Naive thymus-derived CD4-positive, alpha-beta T cell (primary cell): ENCODE measurements around the gene RPL39L. TPM values are rescaled to one million over a fixed set of nuclear protein-coding genes. Genes with fewer than 3 reads are reported as not detected.

ENCODE experiments used
- ATAC-seq: fragments of 150-1000 bp; cut with Tn5 transposase; 2 replicates; pipeline ENCODE4 v1.10.0; 2021; ENCODE audit warnings: mild to moderate bottlenecking, moderate library complexity
- CTCF ChIA-PET: fragments of 350-600 bp; sonication (Branson Sonifier 250); formaldehyde crosslinking; loops from one replicate; lab custom pipeline; 2021; ENCODE audit warnings: antibody characterized with exemption; lab: Charles Lee
- POLR2A ChIA-PET: fragments of 350-600 bp; sonication (Branson Sonifier 250); formaldehyde crosslinking; loops from one replicate; lab custom pipeline; 2021; ENCODE audit warnings: antibody characterized with exemption, inconsistent platforms; lab: Charles Lee
- DNase-seq, 9 donors: peaks; one replicate each; pipeline versions ENCODE4 v3.0.0 to v3.0.0-alpha.2; 2020 to 2022; ENCODE audit warnings: mixed read lengths in 1 of 9
- H3K27ac ChIP-seq: one replicate; pipeline ENCODE4 v1.7.0; 2013; ENCODE audit warnings: mild to moderate bottlenecking, low read depth, low read length, moderate library complexity
- H3K27me3 ChIP-seq, 2 donors: one replicate each; pipeline ENCODE4 v1.7.0; 2013; ENCODE audit warnings: low read length in 2 of 2, mild to moderate bottlenecking in 2 of 2, moderate library complexity in 2 of 2; ENCODE audit not compliant: control insufficient read depth in 2 of 2, insufficient read depth in 2 of 2
- H3K36me3 ChIP-seq, 3 experiments: 1 replicate in 2 of 3; 2 replicates in 1 of 3; pipeline ENCODE4 v1.7.0; 2013; ENCODE audit warnings: low read length in 3 of 3, mild to moderate bottlenecking in 3 of 3, moderate library complexity in 1 of 3; ENCODE audit not compliant: insufficient read depth in 3 of 3, control insufficient read depth in 2 of 3
- H3K4me1 ChIP-seq, 2 donors: one replicate each; pipeline ENCODE4 v1.7.0; 2013; ENCODE audit warnings: low read length in 2 of 2, mild to moderate bottlenecking in 2 of 2, moderate library complexity in 1 of 2; ENCODE audit not compliant: control insufficient read depth in 2 of 2, insufficient read depth in 2 of 2
- H3K4me3 ChIP-seq: 2 replicates; pipeline ENCODE4 v1.7.0; 2013; ENCODE audit warnings: mild to moderate bottlenecking, low read length
- H3K9me3 ChIP-seq, 3 experiments: 1 replicate in 2 of 3; 2 replicates in 1 of 3; pipeline ENCODE4 v1.7.0; 2013; ENCODE audit warnings: low read length in 3 of 3; ENCODE audit not compliant: control insufficient read depth in 2 of 3
- H3K27ac Mint-ChIP-seq, 9 donors: one replicate each; pipeline ENCODE4 v1.8.0; 2020 to 2022; ENCODE audit warnings: mixed read lengths in 9 of 9, mild to moderate bottlenecking in 8 of 9, moderate library complexity in 5 of 9, inconsistent platforms in 2 of 9
- H3K27me3 Mint-ChIP-seq, 5 donors: one replicate each; pipeline ENCODE4 v1.8.0; 2021 to 2022; ENCODE audit warnings: mixed read lengths in 5 of 5, mild to moderate bottlenecking in 1 of 5
- H3K36me3 Mint-ChIP-seq, 5 donors: one replicate each; pipeline ENCODE4 v1.8.0; 2020 to 2022; ENCODE audit warnings: mixed read lengths in 5 of 5, mild to moderate bottlenecking in 3 of 5, inconsistent platforms in 1 of 5
- H3K4me1 Mint-ChIP-seq, 7 donors: one replicate each; pipeline ENCODE4 v1.8.0; 2020 to 2022; ENCODE audit warnings: mixed read lengths in 7 of 7, mild to moderate bottlenecking in 3 of 7, inconsistent platforms in 1 of 7
- H3K4me3 Mint-ChIP-seq, 10 donors: one replicate each; pipeline ENCODE4 v1.8.0; 2020 to 2022; ENCODE audit warnings: mild to moderate bottlenecking in 10 of 10, mixed read lengths in 10 of 10, moderate library complexity in 6 of 10, inconsistent platforms in 2 of 10
- H3K9me3 Mint-ChIP-seq, 11 donors: one replicate each; pipeline ENCODE4 v1.8.0; 2020 to 2022; ENCODE audit warnings: mixed read lengths in 11 of 11, mild to moderate bottlenecking in 4 of 11, inconsistent platforms in 1 of 11, moderate library complexity in 1 of 11
- intact Hi-C, 2 donors: fragments of 100-400 bp; cut with micrococcal nuclease; formaldehyde crosslinking; loops; one replicate each; pipeline ENCODE4 v1.15.1; 2023
- polyA plus RNA-seq, 2 donors: library from polyadenylated mRNA; unstranded; fragments of 300-500 nt; fragmentation: Illumina TruSeq; gene quantifications; one replicate each; pipeline ENCODE4 v1.2.3, GENCODE V29; 2021
- total RNA-seq, 6 experiments: library from RNA in 5 of 6; stranded (reverse) in 5 of 6; gene quantifications; 1 replicate in 5 of 6; 2 replicates in 1 of 6; pipeline ENCODE4 v1.2.3 and lab custom pipeline; 2021 to 2026

The RPL39L gene
- total and polyA plus RNA-seq, 7 experiments from 2014 or later: 0.81 to 14.0 (median 3.5) TPM; not detected in 1

- intact Hi-C loops: no loop called here
- no peaks in the 10 kb centered on the region for H3K27me3 Mint-ChIP-seq
These were observed 61.8 kb downstream of the RPL39L start for GRCh38 chr3:187077537-187077936.

DNA sequence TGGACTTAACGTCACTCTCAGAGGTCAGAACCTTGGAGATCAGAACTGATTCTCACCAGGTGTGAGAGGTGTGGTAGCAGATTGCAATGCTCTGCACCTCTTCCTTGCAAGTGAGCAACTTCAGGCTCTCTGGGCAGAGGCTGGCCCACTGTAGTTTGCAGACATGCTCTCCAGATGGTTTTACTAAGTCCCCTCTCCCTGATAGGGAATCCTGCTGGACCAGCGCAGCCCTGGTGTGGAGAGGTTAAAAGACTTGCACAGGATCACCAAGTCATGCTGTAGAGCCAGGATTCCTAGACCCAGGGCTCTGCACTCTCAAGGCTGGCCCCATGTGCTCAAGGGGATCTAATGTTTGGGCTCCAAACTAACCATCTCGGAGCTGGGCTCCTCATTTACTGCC is 62.2 kb downstream of the RPL39L start:
- Mint-ChIP-seq H3K4me1 (peaks cover 0 to 15% (median 9%) of the 10 kb centered on the region in 7 donors), H3K27me3 (no peaks in the 10 kb centered on the region), H3K4me3 (no peak overlapping the region), H3K36me3 (peaks cover 22 to 66% (median 24%) of the 10 kb centered on the region in 5 donors), H3K9me3 (peaks cover 0 to 1% (median 0%) of the 10 kb centered on the region in 11 donors), H3K27ac (peak overlapping the region in 7 of 9 donors; percentile 12 to 79 (median 59))
- H3K27ac ChIP-seq: no peak overlapping the region
- H3K4me3 ChIP-seq: no peak overlapping the region
- ChIA-PET CTCF (interaction anchor here (0.6 to 0.7 kb wide), 2 partner anchors 83 to 227 kb away, joined by 3 read pairs; no protein-coding TSS in a partner anchor), POLR2A (no interaction called here)
- H3K36me3 ChIP-seq: peaks cover 36 to 70% (median 37%) of the 10 kb centered on the region in 3 experiments
- intact Hi-C loops: no loop called here
- DNase-seq: no peak
- H3K27me3 ChIP-seq: no peaks in the 10 kb centered on the region
- no peaks in the 10 kb centered on the region for H3K4me1 ChIP-seq
- no peak for ATAC-seq
- H3K9me3 ChIP-seq: no peaks in the 10 kb centered on the region

More at GRCh38 chr3:187077537-187077936, 61.8 kb downstream of the RPL39L start:
- H3K36me3 Mint-ChIP-seq: peaks cover 22 to 63% (median 24%) of the 10 kb centered on the region in 5 donors
- no peak overlapping the region for H3K4me3 ChIP-seq
- H3K27ac Mint-ChIP-seq: peak overlapping the region in 7 of 9 donors; percentile 6 to 73 (median 38)
- H3K4me1 Mint-ChIP-seq: peaks cover 0 to 14% (median 9%) of the 10 kb centered on the region in 7 donors
- ChIA-PET POLR2A (no interaction called here), CTCF (interaction anchor here (0.6 to 0.7 kb wide), 2 partner anchors 83 to 228 kb away, joined by 3 read pairs; no protein-coding TSS in a partner anchor)
- no peaks in the 10 kb centered on the region for H3K27me3 ChIP-seq
- H3K4me3 Mint-ChIP-seq: no peak overlapping the region
- H3K27ac ChIP-seq: no peak overlapping the region
- H3K9me3 Mint-ChIP-seq: peaks cover 0 to 1% (median 0%) of the 10 kb centered on the region in 11 donors
- H3K9me3 ChIP-seq: no peaks in the 10 kb centered on the region
- peaks cover 34 to 65% (median 35%) of the 10 kb centered on the region in 3 experiments for H3K36me3 ChIP-seq
- ATAC-seq (no peak), DNase-seq (no peak)
- no peaks in the 10 kb centered on the region for H3K4me1 ChIP-seq

DNA sequence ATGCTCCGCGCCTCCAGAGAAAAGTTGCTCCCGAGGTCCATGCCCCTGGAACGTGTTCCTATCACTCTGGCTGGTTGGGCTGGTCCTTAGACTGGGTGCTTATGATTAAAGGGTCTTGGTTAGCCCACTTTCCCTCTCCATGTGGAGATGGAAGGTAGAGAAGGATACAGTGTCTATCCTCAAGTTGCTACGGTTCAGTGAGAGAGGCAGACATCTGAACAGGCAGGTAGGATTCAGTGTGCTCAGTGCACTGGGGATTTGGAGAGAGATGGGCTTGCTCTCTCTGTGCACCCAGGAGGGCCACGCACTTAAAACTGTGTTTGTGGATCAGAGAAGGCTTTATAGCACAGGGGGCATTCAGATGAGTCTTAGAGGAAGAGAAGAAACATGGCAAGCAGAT is 63.0 kb downstream of the RPL39L start:
- H3K36me3 ChIP-seq: peaks cover 36 to 76% (median 40%) of the 10 kb centered on the region in 3 experiments
- no peaks in the 10 kb centered on the region for H3K9me3 ChIP-seq
- intact Hi-C loops: no loop called here
- Mint-ChIP-seq H3K4me3 (no peak overlapping the region), H3K27me3 (no peaks in the 10 kb centered on the region), H3K4me1 (peaks cover 2 to 18% (median 12%) of the 10 kb centered on the region in 7 donors), H3K27ac (peak overlapping the region; percentile 12 to 78 (median 55)), H3K36me3 (peaks cover 22 to 69% (median 24%) of the 10 kb centered on the region in 5 donors), H3K9me3 (peaks cover 0 to 1% (median 0%) of the 10 kb centered on the region in 11 donors)
- no peak overlapping the region for H3K4me3 ChIP-seq
- H3K27ac ChIP-seq: no peak overlapping the region
- ChIA-PET CTCF (interaction anchor here (0.6 kb wide), 1 partner anchor 641 kb away, joined by 3 read pairs; no protein-coding TSS in a partner anchor), POLR2A (no interaction called here)
- H3K4me1 ChIP-seq: no peaks in the 10 kb centered on the region
- DNase-seq (no peak), ATAC-seq (no peak)
- H3K27me3 ChIP-seq: no peaks in the 10 kb centered on the region

GRCh38 chr3:187074846-187075245 is 64.5 kb downstream of the RPL39L start:
- peak overlapping the region in 7 of 9 donors; percentile 40 to 79 (median 72) for H3K27ac Mint-ChIP-seq

DNA sequence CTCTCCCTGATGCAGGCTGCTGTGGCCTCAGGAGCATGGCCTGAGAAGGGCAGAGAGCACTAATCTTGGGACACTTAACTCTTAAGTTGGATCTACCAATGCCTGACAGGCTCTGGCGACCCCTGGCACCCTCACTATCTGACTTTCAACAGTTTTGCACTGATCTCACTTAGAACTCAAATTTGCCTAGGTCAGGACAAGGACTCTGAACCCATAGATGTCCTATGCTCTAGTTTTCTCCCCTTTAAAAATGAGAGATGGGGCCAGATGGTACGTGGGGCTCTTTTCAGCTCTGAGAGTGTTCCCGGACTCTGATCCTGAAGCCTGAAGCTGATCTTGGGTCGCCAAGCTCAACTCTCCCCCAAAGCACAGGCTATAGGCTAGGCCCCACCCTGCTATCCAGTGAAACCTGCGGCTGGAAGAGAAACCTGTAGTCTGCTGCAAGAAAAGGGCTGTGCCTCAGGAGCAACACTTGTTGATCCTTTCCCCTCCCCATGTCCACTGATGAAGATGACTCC is 65.7 kb downstream of the RPL39L start:
- Histone ChIP-seq H3K36me3 (peaks cover 40 to 92% (median 41%) of the 10 kb centered on the region in 3 experiments), H3K4me3 (no peak overlapping the region), H3K27me3 (no peaks in the 10 kb centered on the region), H3K9me3 (no peaks in the 10 kb centered on the region), H3K4me1 (no peaks in the 10 kb centered on the region), H3K27ac (peak overlapping the region; percentile 10)
- no peak overlapping the region for H3K4me3 Mint-ChIP-seq
- peaks cover 17 to 38% (median 28%) of the 10 kb centered on the region in 7 donors for H3K4me1 Mint-ChIP-seq
- ATAC-seq (no peak), DNase-seq (no peak)
- intact Hi-C loops: loop anchor here in 1 of 2 donors (1.0 kb wide), 1 partner anchor 10 kb away; no protein-coding TSS in a partner anchor
- no peaks in the 10 kb centered on the region for H3K27me3 Mint-ChIP-seq
- CTCF ChIA-PET: no interaction called here
- POLR2A ChIA-PET: interaction anchor here (0.6 to 1.1 kb wide), 2 partner anchors 26 to 164 kb away, joined by 3 read pairs; no protein-coding TSS in a partner anchor
- H3K9me3 Mint-ChIP-seq: peaks cover 0 to 6% (median 1%) of the 10 kb centered on the region in 11 donors
- peaks cover 33 to 83% (median 41%) of the 10 kb centered on the region in 5 donors for H3K36me3 Mint-ChIP-seq
- peak overlapping the region in 6 of 9 donors; percentile 42 to 90 (median 59) for H3K27ac Mint-ChIP-seq

More at GRCh38 chr3:187074846-187075245, 64.5 kb downstream of the RPL39L start:
- Histone ChIP-seq H3K36me3 (peaks cover 36 to 90% (median 40%) of the 10 kb centered on the region in 3 experiments), H3K4me1 (no peaks in the 10 kb centered on the region), H3K27ac (no peak overlapping the region), H3K27me3 (no peaks in the 10 kb centered on the region), H3K4me3 (no peak overlapping the region), H3K9me3 (no peaks in the 10 kb centered on the region)
- DNase-seq (no peak), ATAC-seq (no peak)
- ChIA-PET POLR2A (interaction anchor here (0.7 to 0.9 kb wide), 3 partner anchors 9 to 108 kb away, joined by 3 to 4 read pairs (median 3); no protein-coding TSS in a partner anchor), CTCF (no interaction called here)
- Mint-ChIP-seq H3K4me3 (no peak overlapping the region), H3K27me3 (no peaks in the 10 kb centered on the region), H3K4me1 (peaks cover 10 to 29% (median 20%) of the 10 kb centered on the region in 7 donors), H3K9me3 (peaks cover 0 to 1% (median 0%) of the 10 kb centered on the region in 11 donors), H3K36me3 (peaks cover 25 to 81% (median 35%) of the 10 kb centered on the region in 5 donors)
- intact Hi-C loops: no loop called here

DNA sequence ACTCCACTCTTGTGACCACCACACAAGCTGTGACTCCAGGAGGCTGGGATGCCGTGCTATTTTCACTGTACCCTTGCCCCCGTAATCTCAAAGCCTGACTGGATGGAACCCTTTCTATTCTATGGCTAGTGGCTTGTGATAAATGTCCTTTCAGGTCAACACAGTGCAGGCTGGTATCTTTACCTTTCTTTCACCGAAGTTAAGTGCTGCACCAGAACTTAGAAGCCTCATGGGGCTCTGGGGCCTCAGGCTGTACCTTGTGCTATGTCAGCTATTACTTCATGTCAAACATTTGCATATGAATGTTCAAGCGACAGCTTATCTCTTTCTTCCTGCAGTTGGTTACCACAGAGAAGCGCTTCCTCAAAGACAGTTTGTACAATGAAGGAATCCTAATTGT is 66.8 kb downstream of the RPL39L start:
- Mint-ChIP-seq H3K27me3 (no peaks in the 10 kb centered on the region), H3K4me3 (no peak overlapping the region), H3K36me3 (peaks cover 33 to 78% (median 38%) of the 10 kb centered on the region in 5 donors), H3K27ac (peak overlapping the region in 7 of 9 donors; percentile 28 to 81 (median 56)), H3K9me3 (peaks cover 0 to 6% (median 1%) of the 10 kb centered on the region in 11 donors), H3K4me1 (peaks cover 17 to 46% (median 32%) of the 10 kb centered on the region in 7 donors)
- DNase-seq: no peak
- H3K9me3 ChIP-seq: no peaks in the 10 kb centered on the region
- POLR2A ChIA-PET: no interaction called here
- CTCF ChIA-PET: no interaction called here
- no peak overlapping the region for H3K4me3 ChIP-seq
- no peaks in the 10 kb centered on the region for H3K27me3 ChIP-seq
- H3K27ac ChIP-seq: peak overlapping the region; percentile 21
- peaks cover 38 to 93% (median 44%) of the 10 kb centered on the region in 3 experiments for H3K36me3 ChIP-seq
- no peaks in the 10 kb centered on the region for H3K4me1 ChIP-seq
- ATAC-seq: peak; percentile 28
- intact Hi-C loops: no loop called here
